ENCODE data around the gene ZNRF3.
"Not testable (repeated sequence)": the region's sequence is repeated elsewhere in the genome, so short reads cannot be mapped to it uniquely, and the experiment has no call there.

ZNRF3 gene

GRCh38 chr22:28934026-28934425 lies 50.7 kb downstream of the ZNRF3 start:
- DNase-seq: no peak

- no peak for DNase-seq
Measured at GRCh38 chr22:28935140-28935539, 51.8 kb downstream of the ZNRF3 start.

DNA sequence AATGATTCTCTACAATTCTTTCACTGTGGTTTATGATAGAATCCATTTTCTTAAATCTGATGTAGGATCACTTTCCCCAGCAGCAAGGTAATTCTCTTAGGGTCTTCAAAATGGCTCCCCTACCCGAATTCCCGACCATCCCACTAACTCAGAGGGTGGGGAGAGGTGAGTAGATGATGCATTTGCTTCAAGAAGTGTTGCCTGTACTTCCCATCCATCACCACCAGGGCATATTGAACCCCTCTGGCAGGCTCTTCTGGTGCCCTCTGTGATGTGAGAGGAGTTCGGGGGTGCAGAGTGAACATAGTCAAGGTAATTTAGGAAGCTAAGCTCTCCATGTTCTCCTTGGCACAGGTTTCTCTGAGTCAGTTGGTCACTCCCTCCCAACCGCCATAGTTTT lies 52.3 kb downstream of the ZNRF3 start:
- DNase-seq: no peak

DNA sequence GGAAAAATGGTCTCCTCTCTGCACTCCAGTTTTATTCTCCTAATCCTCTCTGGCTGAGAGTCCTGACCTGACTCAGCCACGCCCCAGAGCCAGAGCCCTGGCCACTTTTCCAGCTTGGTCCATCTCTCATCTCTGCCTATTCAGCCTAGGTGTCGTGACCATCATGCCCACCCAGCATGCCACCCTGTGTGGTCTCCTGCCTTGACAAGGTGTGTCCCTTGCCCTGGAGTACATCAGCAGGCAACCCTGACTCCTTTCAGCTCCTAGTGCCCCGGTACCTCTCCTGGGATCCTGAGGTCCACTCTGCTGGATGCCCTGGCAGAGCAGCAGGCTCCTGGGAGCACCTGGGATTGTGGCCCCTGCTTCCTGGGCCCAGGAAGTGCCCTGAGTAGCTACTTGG lies 52.8 kb downstream of the ZNRF3 start:
- DNase-seq: no peak

GRCh38 chr22:28937206-28938025 lies 54.0 kb downstream of the ZNRF3 start:
- DNase-seq: no peak

DNA sequence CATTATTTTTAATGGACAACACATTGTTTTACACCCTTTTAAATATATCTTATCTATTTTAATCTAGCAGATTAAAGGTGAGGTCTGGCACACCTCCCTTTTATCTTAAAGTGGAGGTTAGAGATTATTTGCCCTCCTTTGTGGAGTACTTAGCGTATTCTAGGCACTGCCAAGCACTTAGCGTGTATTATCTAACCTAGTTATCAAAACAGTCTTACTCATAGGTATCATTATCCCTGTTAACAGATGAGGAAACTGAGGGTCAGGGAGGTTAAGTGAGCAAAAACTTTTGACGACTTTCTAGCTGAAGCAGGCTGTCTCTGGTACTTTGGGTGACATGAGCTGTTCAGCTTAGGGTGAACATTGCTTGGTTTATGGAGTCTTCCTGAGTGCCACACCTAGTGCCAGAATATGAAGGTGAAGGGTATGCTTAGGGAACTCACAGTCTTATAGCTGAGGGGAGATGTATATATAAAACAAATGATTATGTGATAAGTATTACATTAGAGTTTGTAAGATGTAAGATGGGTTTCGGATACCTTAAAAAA lies 55.0 kb downstream of the ZNRF3 start:
- no peak for DNase-seq

DNA sequence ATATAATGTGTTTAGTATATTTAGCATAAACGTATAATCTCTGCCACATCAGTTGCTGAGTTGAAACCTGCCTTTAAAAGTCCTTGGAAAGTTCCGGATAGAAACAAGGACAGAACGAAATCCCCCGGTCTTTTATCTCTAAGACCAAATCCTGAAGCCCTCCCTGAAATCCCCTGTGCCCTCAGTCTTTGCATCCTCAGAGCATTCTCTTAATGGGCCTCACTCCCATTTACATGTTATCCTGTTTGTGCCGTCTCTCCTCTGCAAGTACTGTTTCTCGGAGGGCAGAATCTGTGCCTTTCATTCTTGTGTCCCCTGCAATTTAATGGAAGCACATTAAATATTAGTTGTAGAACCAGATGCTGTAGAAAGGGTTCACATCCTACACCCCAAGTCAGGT lies 56.0 kb downstream of the ZNRF3 start:
- DNase-seq: no peak

DNA sequence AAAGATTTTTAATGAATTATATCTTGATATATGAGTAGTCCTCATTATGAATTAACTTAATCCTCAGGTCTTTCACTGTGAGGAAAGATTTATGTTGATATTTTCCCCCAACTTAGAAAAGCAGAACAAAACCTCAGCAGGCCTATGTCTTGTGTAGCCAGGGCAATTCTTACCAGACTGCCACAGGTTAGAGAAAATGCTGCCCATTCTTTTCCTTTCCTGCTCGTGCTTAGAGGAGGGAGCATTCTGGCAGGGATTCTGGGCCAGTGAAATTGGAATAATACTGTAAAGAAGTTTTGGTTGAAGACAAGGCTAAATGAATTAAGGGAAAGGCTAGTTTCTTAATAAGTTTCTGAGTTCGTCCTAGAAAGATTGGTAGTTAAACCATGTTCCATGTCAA lies 56.6 kb downstream of the ZNRF3 start:
- DNase-seq: no peak

DNA sequence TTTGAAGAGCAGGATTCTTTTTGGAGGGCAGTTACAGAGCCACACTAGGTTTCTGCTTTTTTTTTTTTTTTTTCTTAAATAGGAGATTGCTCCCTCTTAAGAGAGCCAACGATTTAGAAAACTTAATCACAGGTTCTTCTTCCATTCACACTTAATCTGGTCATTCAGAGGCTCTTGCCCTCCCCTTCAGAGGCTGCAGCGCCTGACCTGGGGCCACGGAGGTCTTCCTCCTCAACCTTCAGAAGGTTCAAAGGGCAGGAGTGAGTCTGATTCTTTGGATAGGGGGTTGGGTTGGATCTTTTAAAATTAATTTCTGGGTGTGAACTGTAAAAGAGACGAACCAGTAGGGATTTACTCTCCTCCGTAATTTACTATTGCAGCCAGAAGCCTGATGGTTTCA lies 57.1 kb downstream of the ZNRF3 start:
- DNase-seq: no peak

DNA sequence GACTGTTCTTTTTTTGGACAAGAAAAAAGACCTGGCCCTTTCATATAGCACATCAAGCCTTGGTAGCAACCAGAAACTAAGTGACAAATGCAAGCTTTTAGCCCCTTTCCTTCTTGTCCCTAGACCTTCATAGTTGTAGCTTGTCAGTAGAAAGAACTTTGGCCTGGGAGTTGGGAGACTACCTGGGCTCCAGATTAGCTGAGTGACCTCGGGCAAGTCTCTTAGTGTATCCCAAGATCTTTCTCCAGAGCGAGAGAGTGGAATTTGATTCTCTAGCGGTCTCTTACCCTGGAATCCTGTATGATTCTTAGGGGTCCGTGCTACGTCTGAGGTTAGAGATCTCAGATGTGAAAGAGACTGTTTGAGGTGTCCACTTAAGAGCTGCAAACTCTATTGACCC lies 59.0 kb downstream of the ZNRF3 start:
- no peak for DNase-seq

- DNase-seq: no peak
Measured at GRCh38 chr22:28942801-28943500, 59.6 kb downstream of the ZNRF3 start.

DNA sequence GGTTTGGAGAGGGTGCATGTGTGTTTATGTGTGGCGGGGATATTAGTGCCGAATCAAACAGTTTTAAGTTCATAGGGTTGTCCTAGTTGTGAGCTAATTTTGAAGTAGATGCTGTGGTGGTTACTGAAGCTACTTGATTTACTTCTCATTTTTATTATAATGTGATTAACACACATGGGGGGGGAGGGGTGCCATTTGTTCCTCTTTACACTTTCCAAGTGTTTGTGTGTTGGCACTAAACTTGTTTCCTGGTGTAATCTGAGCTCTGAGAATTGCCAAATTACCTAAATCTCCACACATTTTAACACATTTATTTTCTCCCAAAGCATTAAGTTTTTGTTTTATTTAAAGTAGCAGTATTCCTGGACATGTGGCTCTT lies 60.1 kb downstream of the ZNRF3 start:
- no peak for DNase-seq

- no peak for DNase-seq
Measured at GRCh38 chr22:28947125-28947524, 63.8 kb downstream of the ZNRF3 start.

- no peak for DNase-seq
Measured at GRCh38 chr22:28948424-28948823, 65.1 kb downstream of the ZNRF3 start.

DNA sequence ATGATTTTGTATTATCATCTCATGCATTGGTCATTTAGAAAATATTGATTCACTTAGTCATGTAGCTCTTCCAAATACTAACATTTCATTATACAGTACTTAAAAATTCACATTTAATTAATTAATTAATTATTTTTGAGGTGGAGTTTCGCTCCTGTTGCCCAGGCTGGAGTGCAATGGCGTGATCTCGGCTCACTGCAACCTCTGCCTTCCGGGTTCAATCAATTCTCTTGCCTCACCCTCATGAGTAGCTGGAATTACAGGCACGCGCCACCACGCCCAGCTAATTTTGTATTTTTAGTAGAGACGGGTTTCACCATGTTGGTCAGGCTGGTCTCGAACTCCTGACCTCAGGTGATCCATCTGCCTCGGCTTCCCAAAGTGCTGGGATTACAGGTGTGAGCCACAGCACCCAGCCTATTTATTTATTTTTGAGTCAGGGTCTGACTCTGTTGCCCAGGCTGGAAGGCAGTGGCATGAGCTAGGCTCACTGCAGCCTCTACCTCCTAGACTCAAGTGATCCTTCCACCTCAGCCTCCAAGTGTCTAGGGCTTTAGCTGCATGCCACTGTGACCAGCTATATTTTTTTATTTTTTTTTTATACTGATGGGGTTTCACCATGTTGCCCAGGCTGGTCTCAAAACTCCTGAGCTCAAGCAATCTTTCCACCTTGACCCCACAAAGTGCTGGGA lies 65.6 kb downstream of the ZNRF3 start:
- not testable (repeated sequence) for DNase-seq

- DNase-seq: no peak
Measured at GRCh38 chr22:28949788-28950187, 66.4 kb downstream of the ZNRF3 start.

DNA sequence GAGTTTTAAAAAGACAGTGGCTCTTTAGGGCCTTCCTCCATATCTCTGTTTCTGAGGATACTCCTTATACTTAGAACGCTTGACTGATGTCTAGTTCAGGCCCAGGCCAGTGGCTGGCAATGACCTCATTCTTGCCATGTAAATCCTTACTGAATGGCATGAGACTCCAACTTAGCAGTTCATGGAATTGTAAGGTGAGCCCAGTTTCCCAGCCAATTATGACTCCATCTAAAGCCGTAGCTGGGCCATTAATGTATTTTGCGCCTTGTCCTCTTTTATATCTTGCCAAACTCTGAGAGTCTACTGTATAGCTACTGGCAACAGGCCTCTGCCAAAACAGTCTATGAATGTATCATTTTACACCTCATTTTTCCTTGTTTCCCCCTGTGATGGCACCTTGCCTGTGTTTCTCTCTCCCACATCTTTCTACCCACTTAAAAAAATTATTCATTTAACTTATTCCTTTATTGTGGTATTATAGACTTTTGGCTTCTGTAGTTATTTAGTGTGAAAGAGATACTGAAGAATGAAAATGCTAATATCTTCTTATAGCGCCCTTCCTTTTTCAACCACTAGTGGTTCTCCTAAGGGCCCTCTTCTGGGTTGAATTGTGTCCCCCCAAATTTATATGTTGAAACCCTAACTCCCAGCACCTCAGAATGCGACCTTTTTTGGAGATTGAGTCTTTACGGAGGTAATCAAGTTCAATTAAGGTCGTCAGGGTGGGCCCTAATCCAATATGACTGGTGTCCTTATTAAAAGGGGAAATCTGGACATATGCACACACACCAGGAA lies 67.4 kb downstream of the ZNRF3 start:
- no peak for DNase-seq

DNA sequence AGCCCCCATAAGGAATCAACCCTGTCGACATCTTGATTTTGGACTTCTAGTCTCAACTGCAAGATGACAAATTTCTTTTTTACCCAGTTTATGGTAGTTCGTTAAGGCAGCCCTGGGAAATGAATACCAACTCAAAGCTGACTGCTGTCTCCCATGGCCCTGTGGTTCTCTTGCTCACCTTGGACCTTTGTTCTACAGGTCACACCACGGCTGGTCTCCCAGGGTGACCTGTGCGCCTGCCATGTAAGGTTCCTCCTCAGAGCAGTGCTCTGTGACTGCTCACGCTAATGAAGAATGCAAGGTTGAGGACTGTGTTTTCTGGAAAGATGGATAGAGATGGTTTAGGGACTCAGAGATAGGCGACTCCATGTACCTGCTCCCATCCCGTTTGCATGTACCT lies 68.2 kb downstream of the ZNRF3 start:
- DNase-seq: no peak

DNA sequence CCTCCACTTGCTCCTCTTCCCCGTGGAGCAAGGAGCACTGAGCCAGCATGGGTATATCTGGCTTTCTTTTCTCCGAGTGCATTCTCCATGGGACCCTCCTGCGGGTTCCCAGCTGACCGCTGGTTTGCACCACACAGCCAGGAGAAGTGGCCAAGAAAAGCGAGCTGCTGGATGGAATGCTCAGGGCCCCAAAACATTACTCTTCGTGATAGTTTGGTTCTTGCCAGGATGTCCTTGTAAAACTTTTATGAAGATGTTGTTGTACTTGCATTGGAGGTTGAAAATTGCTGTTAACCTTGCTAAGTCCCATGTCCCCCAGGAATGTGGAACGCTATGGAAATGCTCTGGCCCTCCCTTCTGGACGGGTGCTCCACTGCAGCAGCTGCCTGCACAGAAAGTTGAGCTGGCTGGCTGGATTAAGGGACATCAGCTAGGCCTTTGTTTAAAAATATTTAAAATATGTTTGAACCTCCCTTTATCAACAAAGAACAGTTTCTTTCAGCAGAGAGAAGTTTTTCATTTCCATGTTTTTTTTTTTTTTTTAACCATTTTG lies 68.7 kb downstream of the ZNRF3 start:
- no peak for DNase-seq

- DNase-seq: no peak
Measured at GRCh38 chr22:28952857-28953256, 69.5 kb downstream of the ZNRF3 start.

- no peak for DNase-seq
Measured at GRCh38 chr22:28953403-28953802, 70.0 kb downstream of the ZNRF3 start.
